Germinal center (tissue), 1 donor: ENCODE data around the gene HPGDS.
A peak's percentile ranks its signal among the peaks of the same experiment; 100 is the strongest.
"Not testable (repeated sequence)": the region's sequence is repeated elsewhere in the genome, so short reads cannot be mapped to it uniquely, and the experiment has no call there.

Source experiments
- DNase-seq: peaks from one replicate; pipeline ENCODE4 v3.0.0; 2012; ENCODE audit warnings: mixed read lengths, low spot score

Gene HPGDS

DNA sequence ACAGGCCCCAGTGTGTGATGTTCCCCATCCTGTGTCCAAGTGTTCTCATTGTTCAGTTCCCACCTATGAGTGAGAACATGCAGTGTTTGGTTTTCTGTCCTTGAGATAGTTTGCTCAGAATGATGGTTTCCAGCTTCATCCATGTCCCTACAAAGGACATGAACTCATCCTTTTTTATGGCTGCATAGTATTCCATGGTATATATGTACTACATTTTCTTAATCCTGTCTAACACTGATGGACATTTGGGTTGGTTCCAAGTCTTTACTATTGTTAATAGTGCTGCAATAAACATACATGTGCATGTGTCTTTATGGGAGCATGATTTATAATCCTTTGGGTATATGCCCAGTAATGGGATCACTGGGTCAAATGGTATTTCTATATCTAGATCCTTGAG lies 22.7 kb downstream of the HPGDS start:
- not testable (repeated sequence) for DNase-seq

GRCh38 chr4:94307231-94307871 lies 35.3 kb downstream of the HPGDS start:
- DNase-seq, result no peak

DNA sequence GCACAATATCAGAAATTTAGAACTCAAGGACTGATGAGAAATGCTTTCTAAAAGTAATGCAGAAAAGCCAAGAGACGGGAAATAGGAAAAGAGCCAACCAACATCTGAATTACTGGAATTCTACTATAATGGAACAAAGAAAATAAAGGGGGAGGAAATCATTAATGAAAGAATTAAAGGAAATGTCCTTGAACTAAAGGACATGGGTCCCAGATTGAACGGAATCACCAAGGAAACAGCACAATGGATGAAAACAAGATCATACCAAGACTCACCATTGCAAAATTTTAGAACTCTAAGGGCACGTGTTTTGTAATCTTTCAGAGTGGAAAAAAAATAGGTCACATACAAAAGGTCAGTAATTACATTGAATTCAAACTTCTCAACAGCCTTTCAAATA lies 35.9 kb downstream of the HPGDS start:
- no peak for DNase-seq

DNA sequence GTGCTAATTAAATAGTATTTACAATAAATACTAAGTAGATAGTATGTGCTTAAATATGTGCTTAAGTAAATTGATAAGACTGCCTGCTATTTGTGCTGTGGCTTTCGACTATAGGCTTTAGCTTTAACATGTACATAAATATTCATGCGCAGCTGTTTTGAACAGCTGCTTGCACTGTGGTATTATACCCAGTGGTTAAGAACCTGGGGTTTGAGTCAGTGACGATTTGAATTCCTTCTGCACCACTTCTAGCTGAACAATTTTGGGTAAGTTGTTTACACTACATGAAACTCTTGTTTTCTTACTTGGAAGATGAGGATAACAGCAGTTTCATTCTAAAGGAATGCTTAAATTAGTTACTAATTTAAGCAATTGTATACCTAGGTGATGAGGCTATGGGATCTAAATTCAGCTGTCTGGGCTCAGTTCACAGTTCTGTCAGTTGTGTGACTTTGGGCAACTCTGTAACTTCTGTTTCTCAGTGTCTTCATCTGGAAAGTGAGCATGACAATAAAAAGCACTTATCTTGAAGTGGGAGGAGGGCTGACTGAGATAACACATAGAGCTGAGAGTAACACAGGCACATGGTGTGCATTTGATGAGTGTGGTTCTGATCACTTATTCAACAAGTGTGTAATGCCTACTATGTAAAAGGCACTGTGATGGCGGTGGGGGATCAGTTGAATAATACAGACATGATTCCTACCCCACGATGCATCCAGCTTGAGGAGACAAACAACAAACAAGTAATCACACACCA lies 37.0 kb downstream of the HPGDS start:
- no peak for DNase-seq

DNA sequence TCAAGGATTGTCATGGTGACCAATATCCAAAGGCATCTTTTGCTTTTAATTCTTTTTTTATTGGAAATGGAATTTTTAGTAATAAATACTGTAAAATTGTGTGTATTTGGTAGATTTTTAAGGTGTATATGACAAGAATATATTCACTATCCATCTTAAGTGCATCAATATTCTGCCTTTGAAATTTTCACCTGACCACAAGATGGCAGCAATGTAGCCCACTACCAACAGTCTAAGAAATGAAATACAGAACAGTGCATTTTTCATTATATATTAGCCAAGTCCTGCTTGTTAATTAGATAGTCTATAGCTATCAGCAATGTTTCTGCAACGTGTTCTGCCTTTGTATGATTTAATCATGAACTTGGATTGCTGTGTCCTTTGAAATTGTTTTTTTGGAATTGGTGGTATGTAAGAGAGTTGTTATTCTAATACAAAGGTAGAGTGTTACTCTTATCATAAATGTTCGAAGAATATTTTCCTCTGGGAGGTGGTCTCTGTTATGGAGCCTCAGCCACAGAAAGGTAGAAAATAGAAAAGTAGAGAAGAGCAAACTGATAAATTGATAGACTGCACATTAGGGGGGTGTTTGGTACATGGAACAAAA lies 38.2 kb downstream of the HPGDS start:
- peak; percentile 14 for DNase-seq

DNA sequence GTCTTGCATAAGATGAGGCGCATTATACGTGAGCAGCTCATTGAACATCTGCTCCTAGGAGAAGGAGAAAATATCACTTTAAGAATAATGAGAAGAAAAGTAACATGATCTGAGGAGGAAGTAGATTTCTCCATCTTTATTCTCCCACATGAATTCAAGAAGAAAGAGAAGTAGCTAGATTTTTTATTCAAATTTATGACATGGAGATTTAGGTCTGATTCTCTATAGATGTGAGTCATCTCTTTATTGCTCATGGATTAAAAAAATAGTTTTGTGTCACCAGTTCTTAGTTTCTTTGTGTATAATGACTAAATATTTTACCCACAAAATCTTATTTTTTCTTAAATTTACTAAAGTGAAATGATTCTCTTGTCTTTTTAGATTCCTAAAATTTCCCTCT lies 40.4 kb downstream of the HPGDS start:
- no peak for DNase-seq

GRCh38 chr4:94298725-94299252 lies 43.8 kb downstream of the HPGDS start:
- DNase-seq, result no peak

DNA sequence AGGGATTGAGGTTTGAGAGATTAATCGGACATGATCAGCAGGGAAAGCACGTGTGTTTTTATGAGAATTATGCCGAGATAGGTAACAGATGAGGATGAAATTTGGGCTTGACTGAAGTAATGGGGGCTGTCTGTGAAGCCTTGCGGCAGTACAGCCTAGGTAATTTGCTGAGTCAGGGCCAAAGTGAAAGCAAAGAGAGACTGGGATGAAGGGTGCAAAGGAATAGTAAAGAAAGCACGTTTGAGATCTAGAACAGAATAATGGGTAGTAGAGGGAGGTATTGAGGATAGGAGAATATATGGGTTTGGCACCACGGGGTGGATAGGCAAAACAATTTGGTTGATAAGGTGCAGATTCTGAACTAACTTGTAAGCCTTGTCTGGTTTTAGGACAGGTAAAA lies 47.2 kb downstream of the HPGDS start:
- not testable (repeated sequence) for DNase-seq

DNA sequence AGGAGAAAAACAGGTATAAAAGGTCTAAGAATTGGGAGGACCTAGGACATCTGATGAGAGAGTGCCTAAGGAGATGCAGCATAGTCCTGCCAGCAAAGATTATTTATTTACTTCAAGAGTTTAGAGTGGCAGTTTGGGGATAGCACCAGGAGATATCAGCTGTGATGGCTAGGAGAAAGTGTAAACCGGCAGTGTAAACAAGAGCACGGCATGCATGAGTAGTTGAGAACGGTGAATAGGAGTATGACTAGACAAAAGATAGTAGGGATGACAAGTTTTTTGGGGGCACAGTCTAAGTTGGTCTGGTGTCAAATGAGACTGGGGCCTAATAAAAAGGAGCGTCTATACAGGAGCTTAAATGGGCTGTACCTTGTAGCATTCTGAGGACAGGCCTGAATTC lies 48.7 kb downstream of the HPGDS start:
- not testable (repeated sequence) for DNase-seq

- DNase-seq, result no peak
Observed at GRCh38 chr4:94290245-94290644, 52.4 kb downstream of the HPGDS start.

GRCh38 chr4:94285666-94286065 lies 57.0 kb downstream of the HPGDS start:
- no peak for DNase-seq

DNA sequence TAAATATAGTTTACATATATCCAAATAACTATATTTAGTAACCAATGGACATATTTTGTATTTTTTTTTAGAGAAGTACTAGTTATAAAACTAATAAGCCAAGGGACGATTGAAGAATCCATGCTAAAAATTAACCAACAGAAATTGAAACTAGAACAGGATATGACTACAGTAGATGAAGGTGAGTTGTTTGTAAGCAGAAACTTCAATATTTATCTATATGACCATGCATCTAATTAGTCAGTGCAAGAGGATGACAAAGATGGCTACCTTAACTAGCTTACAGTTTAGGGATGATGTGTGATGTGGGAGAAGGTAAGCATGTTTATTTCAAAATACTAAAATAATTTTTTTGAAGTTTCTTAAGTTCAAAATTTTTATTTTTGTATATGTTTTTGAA lies 57.7 kb downstream of the HPGDS start:
- no peak for DNase-seq

DNA sequence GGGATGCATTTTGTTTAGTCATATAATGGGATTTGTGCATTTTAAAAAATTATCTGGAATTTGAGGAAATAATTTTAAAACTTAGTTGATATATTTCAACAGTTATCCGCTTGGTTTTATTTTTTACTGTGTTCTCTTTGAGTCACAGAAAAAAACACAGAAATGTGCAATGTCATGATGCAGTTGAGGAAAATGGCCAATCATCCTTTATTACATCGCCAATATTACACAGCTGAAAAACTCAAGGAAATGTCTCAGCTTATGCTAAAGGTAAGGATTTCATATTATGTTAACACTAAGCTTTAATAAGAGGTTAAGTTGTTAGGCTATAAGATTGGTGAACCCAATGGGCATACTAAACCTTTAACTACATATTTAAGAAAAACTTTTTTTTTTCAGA lies 63.9 kb downstream of the HPGDS start:
- no peak for DNase-seq

GRCh38 chr4:94277534-94277933 lies 65.1 kb downstream of the HPGDS start:
- DNase-seq, result no peak

DNA sequence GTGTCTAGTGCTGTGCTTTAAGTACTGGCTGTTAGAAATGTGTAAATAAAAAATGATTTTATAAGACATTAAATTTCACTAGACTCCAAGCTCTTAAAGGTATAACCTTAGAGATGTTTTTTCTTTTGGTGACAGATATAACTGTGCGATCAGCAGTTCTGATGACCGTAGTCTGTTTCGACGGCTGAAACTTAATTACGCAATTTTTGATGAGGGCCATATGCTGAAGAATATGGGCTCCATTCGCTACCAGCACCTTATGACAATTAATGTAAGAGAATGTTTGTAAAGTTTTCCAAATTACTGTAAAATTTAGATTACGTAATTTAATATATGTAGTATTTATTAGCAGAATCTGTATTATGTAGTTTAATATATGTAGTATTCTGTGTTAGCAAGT lies 66.4 kb downstream of the HPGDS start:
- no peak for DNase-seq

GRCh38 chr4:94274912-94275311 lies 67.7 kb downstream of the HPGDS start:
- DNase-seq, result no peak

DNA sequence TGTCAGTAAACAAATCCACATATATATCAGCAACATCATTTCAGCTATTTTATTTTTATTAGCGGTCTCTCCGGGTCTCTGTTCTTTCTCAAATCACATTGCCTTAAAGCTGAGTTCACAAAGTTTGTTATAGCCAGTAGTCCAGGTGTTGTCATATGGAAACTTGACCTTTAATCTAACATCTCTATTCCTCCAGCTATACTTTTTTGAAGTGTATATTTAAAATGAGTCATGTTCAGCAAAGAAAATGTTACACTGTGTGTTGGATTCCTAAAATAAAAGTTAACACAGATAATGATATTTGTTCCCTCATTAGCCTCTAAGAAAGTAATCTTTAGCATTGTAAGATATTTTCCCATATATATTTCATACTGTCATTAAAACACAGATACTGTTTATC lies 71.4 kb downstream of the HPGDS start:
- DNase-seq, result no peak

- DNase-seq, result no peak
Observed at GRCh38 chr4:94267037-94267436, 75.6 kb downstream of the HPGDS start.

DNA sequence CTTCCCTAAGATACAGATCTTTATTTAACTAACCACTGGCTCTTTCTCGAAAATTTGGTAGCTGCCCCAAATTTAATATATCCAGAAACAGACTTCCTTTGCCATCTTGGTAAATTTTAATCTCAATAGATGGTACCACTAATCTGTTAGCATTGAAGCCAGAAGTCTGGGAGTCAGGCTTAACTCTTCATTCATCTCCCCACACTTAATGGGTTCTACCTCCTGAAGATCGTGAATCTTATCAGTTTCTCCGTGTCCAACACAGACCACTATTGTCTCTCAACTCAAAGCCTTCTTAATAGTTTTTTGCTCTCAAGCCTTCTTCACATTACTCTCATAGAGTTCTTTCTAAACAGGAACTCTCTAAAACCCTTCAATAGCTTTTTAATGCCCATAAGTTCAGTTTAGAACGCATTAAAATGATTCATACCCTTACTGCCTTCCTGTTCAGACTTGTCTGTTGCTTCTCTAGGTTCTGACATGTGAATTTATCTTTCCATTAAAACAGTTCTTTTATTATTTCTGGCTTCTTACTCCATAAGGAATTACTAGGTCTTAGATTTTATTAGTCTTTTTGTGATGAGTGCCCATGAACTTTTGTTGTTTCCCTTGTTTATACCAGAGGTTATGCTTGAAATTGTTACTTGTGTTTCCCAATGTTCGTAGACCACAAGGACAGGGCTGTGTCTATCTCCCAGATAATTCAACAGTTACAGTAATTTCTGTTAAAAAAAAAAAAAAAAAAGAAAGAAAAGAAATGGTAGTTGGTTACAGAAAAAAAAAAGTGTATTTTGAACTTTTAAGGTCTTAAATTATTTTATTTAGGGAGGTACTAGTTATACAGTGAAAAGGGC lies 80.2 kb downstream of the HPGDS start:
- no peak for DNase-seq

- DNase-seq, result no peak
Observed at GRCh38 chr4:94256828-94257227, 85.8 kb downstream of the HPGDS start.

- no peak for DNase-seq
Observed at GRCh38 chr4:94256144-94256783, 86.4 kb downstream of the HPGDS start.

DNA sequence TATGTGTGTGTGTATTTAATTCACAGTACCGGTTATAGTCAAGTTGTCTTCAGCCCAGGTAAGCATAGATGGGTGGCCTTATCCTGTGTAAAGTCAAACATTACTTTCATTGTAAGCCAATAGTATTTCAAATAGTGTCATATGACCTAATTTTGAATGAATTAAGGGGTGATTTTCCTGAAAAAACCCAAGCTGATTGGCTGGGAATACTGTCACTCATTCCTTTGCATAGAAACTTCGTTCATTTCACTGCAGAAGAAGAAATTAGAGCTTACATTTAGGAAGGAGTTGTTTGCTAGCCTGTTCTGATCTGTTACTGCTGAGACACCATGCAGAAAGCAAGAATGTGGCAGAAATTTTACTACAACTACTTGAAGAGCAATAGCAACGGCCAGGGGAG lies 89.6 kb downstream of the HPGDS start:
- DNase-seq, result no peak
